Activated T-cell treated with anti-CD3 and anti-CD28 coated beads, Interleukin-2, amount 50 U/mL, for 24 hours (primary cell): ENCODE measurements around the gene RAD51B.

Experiments used
- DNase-seq: peaks from one replicate; pipeline ENCODE4 v3.0.0-alpha.2; 2020
- H3K27ac Mint-ChIP-seq: 2 replicates; pipeline ENCODE4 v1.8.0; 2020; ENCODE audit warnings: mild to moderate bottlenecking, mixed read lengths
- H3K27me3 Mint-ChIP-seq: 2 replicates; pipeline ENCODE4 v1.8.0; 2020; ENCODE audit warnings: mixed read lengths
- H3K36me3 Mint-ChIP-seq: 2 replicates; pipeline ENCODE4 v1.8.0; 2020; ENCODE audit warnings: low read depth, mixed read lengths
- H3K4me1 Mint-ChIP-seq: 2 replicates; pipeline ENCODE4 v1.8.0; 2020; ENCODE audit warnings: low read depth, mixed read lengths
- H3K4me3 Mint-ChIP-seq: 2 replicates; pipeline ENCODE4 v1.8.0; 2020; ENCODE audit warnings: mild to moderate bottlenecking, moderate library complexity, mixed read lengths
- H3K9me3 Mint-ChIP-seq: 2 replicates; pipeline ENCODE4 v1.8.0; 2020; ENCODE audit warnings: mixed read lengths

Gene RAD51B

GRCh38 chr14:68583548-68584280, 764.1 kb downstream of the RAD51B start:
- no peak overlapping the region for H3K4me3 Mint-ChIP-seq
- DNase-seq: no peak
- H3K9me3 Mint-ChIP-seq: no peaks in the 10 kb centered on the region
- no peak overlapping the region for H3K27ac Mint-ChIP-seq
- no peaks in the 10 kb centered on the region for H3K27me3 Mint-ChIP-seq
- H3K36me3 Mint-ChIP-seq: no peaks in the 10 kb centered on the region
- H3K4me1 Mint-ChIP-seq: peaks cover 3% of the 10 kb centered on the region

- DNase-seq: no peak
- no peak overlapping the region for H3K4me3 Mint-ChIP-seq
- no peaks in the 10 kb centered on the region for H3K36me3 Mint-ChIP-seq
- no peak overlapping the region for H3K27ac Mint-ChIP-seq
- H3K4me1 Mint-ChIP-seq: peaks cover 4% of the 10 kb centered on the region
- no peaks in the 10 kb centered on the region for H3K27me3 Mint-ChIP-seq
- H3K9me3 Mint-ChIP-seq: no peaks in the 10 kb centered on the region
Measured at GRCh38 chr14:68584786-68585185, 765.2 kb downstream of the RAD51B start.

- Mint-ChIP-seq H3K36me3 (no peaks in the 10 kb centered on the region), H3K4me1 (peaks cover 4% of the 10 kb centered on the region), H3K4me3 (no peak overlapping the region), H3K27ac (no peak overlapping the region), H3K9me3 (no peaks in the 10 kb centered on the region), H3K27me3 (no peaks in the 10 kb centered on the region)
- DNase-seq: no peak
Measured at GRCh38 chr14:68585690-68586089, 766.1 kb downstream of the RAD51B start.

- no peak overlapping the region for H3K27ac Mint-ChIP-seq
- no peak for DNase-seq
- H3K4me3 Mint-ChIP-seq: no peak overlapping the region
- no peaks in the 10 kb centered on the region for H3K9me3 Mint-ChIP-seq
- no peaks in the 10 kb centered on the region for H3K36me3 Mint-ChIP-seq
- no peaks in the 10 kb centered on the region for H3K27me3 Mint-ChIP-seq
- peaks cover 4% of the 10 kb centered on the region for H3K4me1 Mint-ChIP-seq
Measured at GRCh38 chr14:68586896-68587751, 767.5 kb downstream of the RAD51B start.

GRCh38 chr14:68587931-68588330, 768.4 kb downstream of the RAD51B start:
- Mint-ChIP-seq H3K9me3 (no peaks in the 10 kb centered on the region), H3K4me1 (peaks cover 3% of the 10 kb centered on the region), H3K27me3 (no peaks in the 10 kb centered on the region), H3K4me3 (no peak overlapping the region), H3K27ac (no peak overlapping the region), H3K36me3 (no peaks in the 10 kb centered on the region)
- no peak for DNase-seq

- peaks cover 16% of the 10 kb centered on the region for H3K4me1 Mint-ChIP-seq
- no peaks in the 10 kb centered on the region for H3K36me3 Mint-ChIP-seq
- H3K4me3 Mint-ChIP-seq: no peak overlapping the region
- no peak overlapping the region for H3K27ac Mint-ChIP-seq
- no peak for DNase-seq
- no peaks in the 10 kb centered on the region for H3K9me3 Mint-ChIP-seq
- H3K27me3 Mint-ChIP-seq: no peaks in the 10 kb centered on the region
Measured at GRCh38 chr14:68589447-68590200, 770.0 kb downstream of the RAD51B start.

- no peak for DNase-seq
- H3K36me3 Mint-ChIP-seq: no peaks in the 10 kb centered on the region
- H3K4me1 Mint-ChIP-seq: peaks cover 16% of the 10 kb centered on the region
- H3K27me3 Mint-ChIP-seq: no peaks in the 10 kb centered on the region
- H3K9me3 Mint-ChIP-seq: no peaks in the 10 kb centered on the region
- no peak overlapping the region for H3K27ac Mint-ChIP-seq
- no peak overlapping the region for H3K4me3 Mint-ChIP-seq
Measured at GRCh38 chr14:68590201-68590522, 770.6 kb downstream of the RAD51B start.

GRCh38 chr14:68591786-68592185, 772.2 kb downstream of the RAD51B start:
- H3K36me3 Mint-ChIP-seq: no peaks in the 10 kb centered on the region
- DNase-seq: no peak
- H3K27ac Mint-ChIP-seq: no peak overlapping the region
- no peaks in the 10 kb centered on the region for H3K27me3 Mint-ChIP-seq
- H3K4me1 Mint-ChIP-seq: peaks cover 16% of the 10 kb centered on the region
- no peaks in the 10 kb centered on the region for H3K9me3 Mint-ChIP-seq
- H3K4me3 Mint-ChIP-seq: no peak overlapping the region

- peaks cover 16% of the 10 kb centered on the region for H3K4me1 Mint-ChIP-seq
- no peaks in the 10 kb centered on the region for H3K9me3 Mint-ChIP-seq
- H3K36me3 Mint-ChIP-seq: no peaks in the 10 kb centered on the region
- no peaks in the 10 kb centered on the region for H3K27me3 Mint-ChIP-seq
- no peak overlapping the region for H3K4me3 Mint-ChIP-seq
- H3K27ac Mint-ChIP-seq: no peak overlapping the region
- peak; percentile 9 for DNase-seq
Measured at GRCh38 chr14:68592948-68593556, 773.5 kb downstream of the RAD51B start.

- Mint-ChIP-seq H3K27me3 (no peaks in the 10 kb centered on the region), H3K4me3 (no peak overlapping the region), H3K4me1 (peaks cover 16% of the 10 kb centered on the region), H3K36me3 (no peaks in the 10 kb centered on the region), H3K9me3 (no peaks in the 10 kb centered on the region), H3K27ac (peak overlapping the region; percentile 23)
- peak; percentile 20 for DNase-seq
Measured at GRCh38 chr14:68593806-68594536, 774.4 kb downstream of the RAD51B start.

GRCh38 chr14:68594737-68595380, 775.3 kb downstream of the RAD51B start:
- no peak for DNase-seq
- no peak overlapping the region for H3K27ac Mint-ChIP-seq
- no peaks in the 10 kb centered on the region for H3K27me3 Mint-ChIP-seq
- H3K4me3 Mint-ChIP-seq: no peak overlapping the region
- H3K9me3 Mint-ChIP-seq: no peaks in the 10 kb centered on the region
- H3K36me3 Mint-ChIP-seq: no peaks in the 10 kb centered on the region
- H3K4me1 Mint-ChIP-seq: peaks cover 14% of the 10 kb centered on the region

- H3K4me3 Mint-ChIP-seq: no peak overlapping the region
- H3K9me3 Mint-ChIP-seq: no peaks in the 10 kb centered on the region
- H3K27me3 Mint-ChIP-seq: no peaks in the 10 kb centered on the region
- H3K27ac Mint-ChIP-seq: no peak overlapping the region
- DNase-seq: no peak
- H3K36me3 Mint-ChIP-seq: no peaks in the 10 kb centered on the region
- H3K4me1 Mint-ChIP-seq: peaks cover 13% of the 10 kb centered on the region
Measured at GRCh38 chr14:68596211-68596610, 776.6 kb downstream of the RAD51B start.

- DNase-seq: no peak
- H3K27me3 Mint-ChIP-seq: no peaks in the 10 kb centered on the region
Measured at GRCh38 chr14:68596701-68597100, 777.1 kb downstream of the RAD51B start.

More at GRCh38 chr14:68596701-68597100, 777.1 kb downstream of the RAD51B start:
- H3K36me3 Mint-ChIP-seq: no peaks in the 10 kb centered on the region
- no peak overlapping the region for H3K27ac Mint-ChIP-seq
- H3K4me1 Mint-ChIP-seq: peaks cover 13% of the 10 kb centered on the region
- H3K9me3 Mint-ChIP-seq: no peaks in the 10 kb centered on the region
- no peak overlapping the region for H3K4me3 Mint-ChIP-seq
